Neutrophil (primary cell): ENCODE measurements around the gene SLIT3.

ENCODE experiments used
- H3K27ac ChIP-seq: fragments of 200-600 bp; sonication (generic); 2 replicates; pipeline ENCODE4 v1.5.1; 2016; ENCODE audit warnings: mild to moderate bottlenecking, moderate library complexity
- H3K27me3 ChIP-seq: fragments of 200-600 bp; sonication (generic); 2 replicates; pipeline ENCODE4 v1.6.0; 2016; ENCODE audit warnings: mild to moderate bottlenecking
- H3K36me3 ChIP-seq: fragments of 200-600 bp; sonication (generic); 2 replicates; pipeline ENCODE4 v1.5.1; 2017
- H3K4me1 ChIP-seq, 2 experiments: fragments of 200-600 bp in 1 of 2; sonication (generic) in 1 of 2; 1 replicate in 1 of 2; 2 replicates in 1 of 2; pipeline versions ENCODE4 v1.5.1 to v1.6.1; 2013 to 2016; ENCODE audit warnings: low read depth in 1 of 2, low read length in 1 of 2, mild to moderate bottlenecking in 1 of 2, moderate library complexity in 1 of 2; ENCODE audit not compliant: control insufficient read depth in 1 of 2, insufficient read depth in 1 of 2
- H3K4me3 ChIP-seq, 2 experiments: fragments of 200-600 bp in 1 of 2; sonication (generic) in 1 of 2; 1 replicate in 1 of 2; 2 replicates in 1 of 2; pipeline ENCODE4 v1.5.1; 2013 to 2016; ENCODE audit warnings: low read depth in 1 of 2, low read length in 1 of 2, mild to moderate bottlenecking in 1 of 2, moderate library complexity in 1 of 2
- H3K9me3 ChIP-seq: fragments of 200-600 bp; sonication (generic); 2 replicates; pipeline ENCODE4 v1.5.1; 2016
- TF ChIP-seq, protein P1 (sequence below): fragments of 200-600 bp; sonication (generic); IDR thresholded peaks from 2 replicates; pipeline ENCODE4 v1.5.1; 2016; ENCODE audit warnings: antibody characterized with exemption

The SLIT3 gene

DNA sequence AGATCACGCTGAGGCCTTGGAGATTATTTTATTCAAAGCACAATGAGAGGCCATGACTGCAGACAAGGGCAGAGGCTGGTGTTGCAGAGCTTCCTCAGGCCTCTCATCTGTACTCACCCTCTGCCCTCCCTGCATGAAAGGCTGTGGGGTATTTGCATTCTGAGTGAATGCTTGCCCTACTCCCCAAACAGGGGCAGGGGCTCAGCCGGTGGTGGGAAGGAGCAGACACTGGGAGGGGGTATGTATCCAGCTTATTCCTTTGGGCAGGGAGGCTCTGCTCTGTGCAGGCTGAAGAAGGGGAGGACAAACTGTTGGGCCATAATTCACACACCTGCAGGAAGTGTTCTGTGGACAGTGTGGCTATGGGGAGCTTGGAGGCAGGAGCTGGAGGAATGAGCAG lies 573.4 kb downstream of the SLIT3 start:
- Histone ChIP-seq H3K9me3 (no peaks in the 10 kb centered on the region), H3K27me3 (no peaks in the 10 kb centered on the region), H3K4me3 (no peak overlapping the region), H3K36me3 (no peaks in the 10 kb centered on the region), H3K27ac (no peak overlapping the region), H3K4me1 (no peaks in the 10 kb centered on the region)
- TF ChIP-seq, protein P1, sequence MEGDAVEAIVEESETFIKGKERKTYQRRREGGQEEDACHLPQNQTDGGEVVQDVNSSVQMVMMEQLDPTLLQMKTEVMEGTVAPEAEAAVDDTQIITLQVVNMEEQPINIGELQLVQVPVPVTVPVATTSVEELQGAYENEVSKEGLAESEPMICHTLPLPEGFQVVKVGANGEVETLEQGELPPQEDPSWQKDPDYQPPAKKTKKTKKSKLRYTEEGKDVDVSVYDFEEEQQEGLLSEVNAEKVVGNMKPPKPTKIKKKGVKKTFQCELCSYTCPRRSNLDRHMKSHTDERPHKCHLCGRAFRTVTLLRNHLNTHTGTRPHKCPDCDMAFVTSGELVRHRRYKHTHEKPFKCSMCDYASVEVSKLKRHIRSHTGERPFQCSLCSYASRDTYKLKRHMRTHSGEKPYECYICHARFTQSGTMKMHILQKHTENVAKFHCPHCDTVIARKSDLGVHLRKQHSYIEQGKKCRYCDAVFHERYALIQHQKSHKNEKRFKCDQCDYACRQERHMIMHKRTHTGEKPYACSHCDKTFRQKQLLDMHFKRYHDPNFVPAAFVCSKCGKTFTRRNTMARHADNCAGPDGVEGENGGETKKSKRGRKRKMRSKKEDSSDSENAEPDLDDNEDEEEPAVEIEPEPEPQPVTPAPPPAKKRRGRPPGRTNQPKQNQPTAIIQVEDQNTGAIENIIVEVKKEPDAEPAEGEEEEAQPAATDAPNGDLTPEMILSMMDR: no peak

DNA sequence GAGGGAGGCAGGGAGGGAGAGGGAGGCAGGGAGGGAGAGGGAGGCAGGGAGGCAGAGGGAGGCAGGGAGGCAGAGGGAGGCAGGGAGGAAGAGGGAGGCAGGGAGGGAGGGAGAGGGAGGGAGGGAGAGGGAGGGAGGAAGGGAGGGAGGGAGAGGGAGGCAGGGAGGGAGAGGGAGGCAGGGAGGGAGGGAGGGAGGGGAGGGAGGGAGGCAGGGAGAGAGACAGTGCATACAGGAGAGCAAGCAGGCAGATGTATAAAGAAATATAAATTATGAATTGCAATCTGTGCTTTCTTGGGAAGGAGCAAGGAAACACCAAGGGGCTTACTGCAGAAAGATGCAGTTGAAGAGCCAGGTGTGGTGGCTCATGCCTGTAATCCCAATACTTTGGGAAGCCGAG lies 574.6 kb downstream of the SLIT3 start:
- no peaks in the 10 kb centered on the region for H3K27me3 ChIP-seq
- no peak overlapping the region for H3K4me3 ChIP-seq
- H3K27ac ChIP-seq: no peak overlapping the region
- no peaks in the 10 kb centered on the region for H3K36me3 ChIP-seq
- no peaks in the 10 kb centered on the region for H3K4me1 ChIP-seq
- H3K9me3 ChIP-seq: no peaks in the 10 kb centered on the region
- TF ChIP-seq, protein P1: no peak

DNA sequence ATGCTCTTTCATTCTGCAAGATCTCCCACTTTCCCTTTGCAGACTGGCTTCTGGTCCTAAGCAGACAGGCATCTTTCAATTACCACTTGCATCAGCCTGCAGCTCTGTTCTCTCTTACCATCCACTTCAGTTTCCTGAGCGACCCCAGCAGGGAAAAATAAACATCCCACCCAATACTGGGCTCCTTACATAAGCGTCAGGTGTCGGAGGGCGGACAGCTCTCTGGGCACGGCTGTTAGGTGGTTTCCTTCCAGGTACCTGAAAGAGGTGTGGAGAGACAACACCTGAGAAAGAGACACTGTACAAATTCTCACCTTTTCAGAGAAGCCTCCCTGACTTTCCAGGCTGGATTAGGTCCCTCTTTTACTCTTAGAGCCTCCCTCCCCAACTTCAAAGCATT lies 576.7 kb downstream of the SLIT3 start:
- H3K27ac ChIP-seq: no peak overlapping the region
- no peaks in the 10 kb centered on the region for H3K9me3 ChIP-seq
- TF ChIP-seq, protein P1: no peak
- no peaks in the 10 kb centered on the region for H3K36me3 ChIP-seq
- H3K27me3 ChIP-seq: no peaks in the 10 kb centered on the region
- no peaks in the 10 kb centered on the region for H3K4me1 ChIP-seq
- H3K4me3 ChIP-seq: no peak overlapping the region

DNA sequence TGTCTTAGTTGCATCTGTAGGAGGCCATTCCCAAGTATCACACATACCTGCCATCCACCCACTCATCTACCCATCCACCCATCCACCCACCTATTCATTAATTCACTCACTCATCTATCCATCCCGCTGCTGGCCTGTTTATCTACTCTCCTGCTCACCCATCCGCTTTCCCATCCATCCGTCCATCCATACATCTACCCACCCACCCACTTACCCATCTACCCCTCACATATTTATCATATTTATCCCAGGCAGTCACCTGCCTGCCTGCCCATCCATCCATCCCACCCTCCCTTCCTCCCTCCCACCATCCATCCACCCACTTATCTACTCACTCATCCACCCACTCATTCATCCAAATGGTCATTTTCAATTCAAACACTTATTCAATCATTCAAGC lies 577.9 kb downstream of the SLIT3 start:
- no peak overlapping the region for H3K27ac ChIP-seq
- no peaks in the 10 kb centered on the region for H3K27me3 ChIP-seq
- TF ChIP-seq, protein P1: no peak
- H3K36me3 ChIP-seq: no peaks in the 10 kb centered on the region
- H3K9me3 ChIP-seq: no peaks in the 10 kb centered on the region
- no peaks in the 10 kb centered on the region for H3K4me1 ChIP-seq
- no peak overlapping the region for H3K4me3 ChIP-seq

DNA sequence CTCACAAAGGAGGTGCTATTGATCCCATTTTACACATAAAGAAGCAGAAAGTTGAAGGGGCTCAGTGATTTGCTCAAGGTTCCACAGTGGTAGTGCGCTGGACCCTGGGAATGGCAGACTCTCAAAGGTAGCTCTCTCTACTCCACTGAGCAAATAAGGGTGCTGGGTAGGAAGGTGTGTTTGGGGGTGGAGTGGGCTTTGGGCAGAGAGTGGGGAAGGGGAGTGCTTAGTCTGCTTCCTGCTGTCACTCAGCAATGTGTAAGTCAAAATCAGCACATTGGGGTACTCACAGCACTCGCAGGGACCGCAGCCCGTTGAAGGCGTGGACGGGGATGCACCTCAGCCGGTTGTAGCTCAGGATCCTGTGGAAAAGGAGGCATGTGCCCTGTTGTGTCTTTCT lies 579.0 kb downstream of the SLIT3 start:
- H3K4me1 ChIP-seq: no peaks in the 10 kb centered on the region
- H3K36me3 ChIP-seq: no peaks in the 10 kb centered on the region
- H3K27ac ChIP-seq: no peak overlapping the region
- H3K27me3 ChIP-seq: no peaks in the 10 kb centered on the region
- no peak overlapping the region for H3K4me3 ChIP-seq
- H3K9me3 ChIP-seq: no peaks in the 10 kb centered on the region
- TF ChIP-seq, protein P1: no peak
